H9 (cell line): Measurements from ENCODE around the gene TMEM51. TPM values are rescaled to one million over a fixed set of nuclear protein-coding genes. Genes with fewer than 3 reads are reported as not detected.

Experiments used
- DNase-seq: peaks from one replicate; pipeline ENCODE4 v3.0.0-alpha.2; 2017
- H2AFZ ChIP-seq: one replicate; pipeline ENCODE4 v1.6.1; 2013; ENCODE audit warnings: mild to moderate bottlenecking, low read length, control low read depth, moderate library complexity
- H2AK5ac ChIP-seq: 2 replicates; pipeline ENCODE4 v1.6.1; 2013; ENCODE audit warnings: low read length, control low read depth, mixed read lengths; ENCODE audit not compliant: insufficient read length
- H2BK120ac ChIP-seq: one replicate; pipeline ENCODE4 v1.6.1; 2013; ENCODE audit warnings: low read depth, mild to moderate bottlenecking, low read length, control low read depth, inconsistent platforms; ENCODE audit not compliant: poor library complexity, severe bottlenecking
- H2BK12ac ChIP-seq: 2 replicates; pipeline ENCODE4 v1.6.1; 2013; ENCODE audit warnings: low read length, control low read depth, mixed read lengths, low read depth; ENCODE audit not compliant: insufficient read length
- H2BK15ac ChIP-seq: 2 replicates; pipeline ENCODE4 v1.6.1; 2013; ENCODE audit warnings: low read depth, low read length, control low read depth
- H2BK20ac ChIP-seq: one replicate; pipeline ENCODE4 v1.6.1; 2013; ENCODE audit warnings: low read depth, mild to moderate bottlenecking, low read length, control low read depth, inconsistent platforms; ENCODE audit not compliant: poor library complexity, severe bottlenecking
- H2BK5ac ChIP-seq: 2 replicates; pipeline ENCODE4 v1.6.1; 2013; ENCODE audit warnings: low read length, control low read depth, mixed read lengths; ENCODE audit not compliant: insufficient read length
- H3K14ac ChIP-seq: 2 replicates; pipeline ENCODE4 v1.6.1; 2013; ENCODE audit warnings: low read length, control low read depth; ENCODE audit not compliant: insufficient read depth
- H3K18ac ChIP-seq: 2 replicates; pipeline ENCODE4 v1.6.1; 2013; ENCODE audit warnings: low read depth, mild to moderate bottlenecking, mixed read lengths, low read length, control low read depth; ENCODE audit not compliant: insufficient read length
- H3K23ac ChIP-seq: 2 replicates; pipeline ENCODE4 v1.6.1; 2013; ENCODE audit warnings: low read length, control low read depth, mixed read lengths, low read depth; ENCODE audit not compliant: insufficient read length
- H3K23me2 ChIP-seq: 2 replicates; pipeline ENCODE4 v1.6.1; 2013; ENCODE audit warnings: low read depth, mild to moderate bottlenecking, mixed read lengths, low read length, control low read depth; ENCODE audit not compliant: insufficient read length, poor library complexity, severe bottlenecking
- H3K27ac ChIP-seq: 2 replicates; pipeline ENCODE4 v1.5.1; 2013; ENCODE audit warnings: low read length, control low read depth, mixed read lengths, low read depth; ENCODE audit not compliant: insufficient read length
- H3K27me3 ChIP-seq: 2 replicates; pipeline ENCODE4 v1.6.1; 2013; ENCODE audit warnings: low read length, control low read depth, inconsistent platforms; ENCODE audit not compliant: insufficient read depth
- H3K4ac ChIP-seq: 2 replicates; pipeline ENCODE4 v1.6.1; 2013; ENCODE audit warnings: low read depth, mild to moderate bottlenecking, control low read depth, inconsistent platforms, low read length, moderate library complexity
- H3K4me1 ChIP-seq: 2 replicates; pipeline ENCODE4 v1.6.1; 2013; ENCODE audit warnings: low read length, control low read depth, inconsistent platforms; ENCODE audit not compliant: insufficient read depth
- H3K4me2 ChIP-seq: 2 replicates; pipeline ENCODE4 v1.6.1; 2013; ENCODE audit warnings: low read length, control low read depth, mixed read lengths; ENCODE audit not compliant: insufficient read length, insufficient read depth
- H3K56ac ChIP-seq: 2 replicates; pipeline ENCODE4 v1.6.1; 2013; ENCODE audit warnings: low read depth, mild to moderate bottlenecking, mixed read lengths, low read length, control low read depth; ENCODE audit not compliant: insufficient read length
- H3K79me1 ChIP-seq: 2 replicates; pipeline ENCODE4 v1.6.1; 2013; ENCODE audit warnings: low read depth, mild to moderate bottlenecking, moderate library complexity, low read length, control low read depth, inconsistent platforms; ENCODE audit not compliant: insufficient read depth, poor library complexity, severe bottlenecking
- H3K79me2 ChIP-seq: 2 replicates; pipeline ENCODE4 v1.6.1; 2013; ENCODE audit warnings: low read length, control low read depth, inconsistent platforms; ENCODE audit not compliant: insufficient read depth
- H3K9ac ChIP-seq: 2 replicates; pipeline ENCODE4 v1.6.1; 2013; ENCODE audit warnings: low read length, control low read depth, mixed read lengths; ENCODE audit not compliant: insufficient read length; ENCODE audit errors: extremely low read depth
- H3K9me3 ChIP-seq: one replicate; pipeline ENCODE4 v1.6.1; 2013; ENCODE audit warnings: low read depth, low read length, inconsistent platforms; ENCODE audit not compliant: control insufficient read depth
- H3T11ph ChIP-seq: one replicate; pipeline ENCODE4 v1.6.1; 2013; ENCODE audit warnings: mild to moderate bottlenecking, low read length, control low read depth, inconsistent platforms
- H4K20me1 ChIP-seq: one replicate; pipeline ENCODE4 v1.6.1; 2013; ENCODE audit not compliant: control insufficient read depth, insufficient read length, insufficient read depth
- H4K5ac ChIP-seq: 2 replicates; pipeline ENCODE4 v1.6.1; 2013; ENCODE audit warnings: low read depth, mild to moderate bottlenecking, mixed read lengths, low read length, control low read depth; ENCODE audit not compliant: insufficient read length
- H4K8ac ChIP-seq: replicated peaks from 2 replicates; pipeline ENCODE4 v1.6.1; 2013; ENCODE audit warnings: low read length, control low read depth, mixed read lengths, low read depth; ENCODE audit not compliant: insufficient read length
- H4K91ac ChIP-seq: 2 replicates; pipeline ENCODE4 v1.6.1; 2013; ENCODE audit warnings: low read depth, mild to moderate bottlenecking, moderate library complexity, mixed read lengths, low read length, control low read depth; ENCODE audit not compliant: insufficient read length
- H3K27ac Mint-ChIP-seq, 3 experiments: 2 replicates in 2 of 3; 3 replicates in 1 of 3; pipeline ENCODE4 v1.8.0; 2020 to 2021; ENCODE audit warnings: mixed read lengths in 3 of 3, mild to moderate bottlenecking in 1 of 3, moderate library complexity in 1 of 3
- H3K27me3 Mint-ChIP-seq: 2 replicates; pipeline ENCODE4 v1.8.0; 2021; ENCODE audit warnings: low read depth, mild to moderate bottlenecking, moderate library complexity, mixed read lengths
- H3K36me3 Mint-ChIP-seq, 3 experiments: 2 replicates in 2 of 3; 3 replicates in 1 of 3; pipeline ENCODE4 v1.8.0; 2020 to 2021; ENCODE audit warnings: low read depth in 3 of 3, mixed read lengths in 3 of 3; ENCODE audit not compliant: insufficient read depth in 1 of 3
- H3K4me1 Mint-ChIP-seq, 2 experiments: 2 replicates each; pipeline ENCODE4 v1.8.0; 2020; ENCODE audit warnings: mixed read lengths in 2 of 2
- H3K4me3 Mint-ChIP-seq, 2 experiments: 2 replicates in 1 of 2; 3 replicates in 1 of 2; pipeline ENCODE4 v1.8.0; 2020 to 2021; ENCODE audit warnings: mild to moderate bottlenecking in 2 of 2, mixed read lengths in 2 of 2, moderate library complexity in 1 of 2
- H3K9me3 Mint-ChIP-seq, 2 experiments: 2 replicates in 1 of 2; 3 replicates in 1 of 2; pipeline ENCODE4 v1.8.0; 2020; ENCODE audit warnings: mild to moderate bottlenecking in 2 of 2, mixed read lengths in 2 of 2, moderate library complexity in 1 of 2
- WGBS: extraction: QIAGEN DNeasy Blood & Tissue Kit; methylation state at CpG from one replicate; pipeline ENCODE4 v1.1.7; 2013; ENCODE audit warnings: missing lambda C conversion rate, low lambda C conversion rate, mixed read lengths; ENCODE audit not compliant: insufficient read length; ENCODE audit errors: extremely low coverage; 5-methylcytosine and 5-hydroxymethylcytosine counted together
- total RNA-seq: library from RNA; stranded (reverse); gene quantifications from 2 replicates; pipeline ENCODE4 v1.2.1, GENCODE V29; 2021
- TF ChIP-seq, protein P1 (sequence below): fragments of 200-600 bp; sonication (generic); conservative IDR thresholded peaks from 3 replicates; pipeline ENCODE4 v1.8.0; 2021; ENCODE audit warnings: antibody characterized with exemption, mild to moderate bottlenecking

The TMEM51 gene
- total RNA-seq, 1 experiment from 2014 or later: 4.6 TPM

DNA sequence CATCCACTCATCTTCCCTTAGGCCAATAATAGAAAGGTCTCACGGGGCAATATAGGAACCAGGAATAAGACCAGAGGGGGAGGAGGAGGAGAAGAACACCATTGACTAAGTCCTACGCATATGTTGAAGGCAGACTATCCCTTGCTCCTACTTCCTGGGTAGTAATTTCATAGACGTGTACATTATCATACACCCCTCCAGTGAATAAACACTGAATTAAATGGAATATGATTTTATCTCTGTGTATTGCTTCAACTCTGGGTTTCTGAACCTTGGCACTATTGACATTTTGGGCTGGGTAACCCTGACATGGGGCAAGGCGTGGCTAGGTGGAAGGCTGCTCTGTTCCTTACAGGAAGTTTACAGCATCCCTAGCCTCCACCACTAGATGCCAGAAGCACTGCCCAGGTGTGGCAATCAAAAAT, 76.2 kb downstream of the TMEM51 start:
- no peak overlapping the region for H2AFZ ChIP-seq
- no peak overlapping the region for H3K9ac ChIP-seq
- no peak overlapping the region for H2BK12ac ChIP-seq
- Mint-ChIP-seq H3K9me3 (no peaks in the 10 kb centered on the region; a peak in 1 of 5 replicates), H3K36me3 (peaks cover under 1 to 2% (median 1%) of the 10 kb centered on the region in 3 experiments; a peak in 4 of 7 replicates), H3K4me1 (peaks cover 5 to 6% of the 10 kb centered on the region in 2 experiments), H3K4me3 (no peak overlapping the region), H3K27me3 (peaks cover 8% of the 10 kb centered on the region), H3K27ac (no peak overlapping the region)
- no peak overlapping the region for H2BK5ac ChIP-seq
- no peaks in the 10 kb centered on the region for H3K79me2 ChIP-seq
- H3K14ac ChIP-seq: no peak overlapping the region
- peaks cover 5% of the 10 kb centered on the region; the same call in 1 of the 2 replicates for H3K4me1 ChIP-seq
- no peak overlapping the region for H3K4me2 ChIP-seq
- H3K23ac ChIP-seq: no peak overlapping the region
- no peak overlapping the region for H3K27ac ChIP-seq
- no peak overlapping the region for H3K4ac ChIP-seq
- H4K20me1 ChIP-seq: no peaks in the 10 kb centered on the region
- no peak overlapping the region for H2BK15ac ChIP-seq
- WGBS: no CpG with 5 or more reads among the region's 4 CpGs
- H3K56ac ChIP-seq: no peak overlapping the region
- no peak overlapping the region for H4K5ac ChIP-seq
- no peaks in the 10 kb centered on the region for H3K23me2 ChIP-seq
- H3K18ac ChIP-seq: no peak overlapping the region
- no peak overlapping the region for H2AK5ac ChIP-seq
- no peak overlapping the region for H4K8ac ChIP-seq
- H3T11ph ChIP-seq: no peak overlapping the region
- TF ChIP-seq, protein P1, sequence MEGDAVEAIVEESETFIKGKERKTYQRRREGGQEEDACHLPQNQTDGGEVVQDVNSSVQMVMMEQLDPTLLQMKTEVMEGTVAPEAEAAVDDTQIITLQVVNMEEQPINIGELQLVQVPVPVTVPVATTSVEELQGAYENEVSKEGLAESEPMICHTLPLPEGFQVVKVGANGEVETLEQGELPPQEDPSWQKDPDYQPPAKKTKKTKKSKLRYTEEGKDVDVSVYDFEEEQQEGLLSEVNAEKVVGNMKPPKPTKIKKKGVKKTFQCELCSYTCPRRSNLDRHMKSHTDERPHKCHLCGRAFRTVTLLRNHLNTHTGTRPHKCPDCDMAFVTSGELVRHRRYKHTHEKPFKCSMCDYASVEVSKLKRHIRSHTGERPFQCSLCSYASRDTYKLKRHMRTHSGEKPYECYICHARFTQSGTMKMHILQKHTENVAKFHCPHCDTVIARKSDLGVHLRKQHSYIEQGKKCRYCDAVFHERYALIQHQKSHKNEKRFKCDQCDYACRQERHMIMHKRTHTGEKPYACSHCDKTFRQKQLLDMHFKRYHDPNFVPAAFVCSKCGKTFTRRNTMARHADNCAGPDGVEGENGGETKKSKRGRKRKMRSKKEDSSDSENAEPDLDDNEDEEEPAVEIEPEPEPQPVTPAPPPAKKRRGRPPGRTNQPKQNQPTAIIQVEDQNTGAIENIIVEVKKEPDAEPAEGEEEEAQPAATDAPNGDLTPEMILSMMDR: no peak
- DNase-seq: no peak
- H2BK20ac ChIP-seq: no peak overlapping the region
- H2BK120ac ChIP-seq: no peak overlapping the region
- no peaks in the 10 kb centered on the region for H3K27me3 ChIP-seq
- no peaks in the 10 kb centered on the region for H3K9me3 ChIP-seq
- H3K79me1 ChIP-seq: no peaks in the 10 kb centered on the region
- no peak overlapping the region for H4K91ac ChIP-seq
